Testis (tissue), 2 donors: ENCODE data around the gene PRSS38.

ENCODE experiments used
- POLR2A ChIP-seq: fragments of 450-650 bp; IDR thresholded peaks from one replicate; pipeline ENCODE4 v1.6.1; 2017; ENCODE audit warnings: antibody characterized with exemption, mild to moderate bottlenecking, moderate library complexity
- TF ChIP-seq, protein P1 (sequence below), 3 experiments: fragments of 450-650 bp in 2 of 3; fragments of 200-600 bp in 1 of 3; sonication (generic) in 1 of 3; IDR thresholded peaks; one replicate each; pipeline ENCODE4 v1.5.1; 2016 to 2019; ENCODE audit warnings: antibody characterized with exemption in 3 of 3, mild to moderate bottlenecking in 2 of 3, moderate library complexity in 1 of 3

DNA sequence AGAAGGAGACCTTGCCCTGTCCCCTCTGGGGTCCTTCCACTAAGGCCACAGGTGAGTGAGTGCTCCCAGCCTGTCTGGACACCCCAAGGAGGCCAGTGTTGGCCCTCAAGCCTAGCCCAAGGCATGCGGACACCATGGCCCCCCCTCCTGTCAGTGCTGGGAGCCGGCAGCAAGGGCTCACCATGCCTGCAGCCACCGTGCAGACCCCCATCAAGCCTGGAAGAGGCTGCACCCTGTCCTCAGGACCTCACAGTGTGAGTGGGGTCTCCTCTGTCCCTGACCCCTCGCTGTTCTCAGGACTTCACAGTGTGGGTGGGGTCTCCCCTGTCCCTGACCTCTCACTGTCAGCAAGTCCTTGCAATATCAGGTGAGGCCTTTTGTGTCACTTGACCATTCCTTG lies 33.2 kb upstream of the PRSS38 start:
- TF ChIP-seq, protein P1, sequence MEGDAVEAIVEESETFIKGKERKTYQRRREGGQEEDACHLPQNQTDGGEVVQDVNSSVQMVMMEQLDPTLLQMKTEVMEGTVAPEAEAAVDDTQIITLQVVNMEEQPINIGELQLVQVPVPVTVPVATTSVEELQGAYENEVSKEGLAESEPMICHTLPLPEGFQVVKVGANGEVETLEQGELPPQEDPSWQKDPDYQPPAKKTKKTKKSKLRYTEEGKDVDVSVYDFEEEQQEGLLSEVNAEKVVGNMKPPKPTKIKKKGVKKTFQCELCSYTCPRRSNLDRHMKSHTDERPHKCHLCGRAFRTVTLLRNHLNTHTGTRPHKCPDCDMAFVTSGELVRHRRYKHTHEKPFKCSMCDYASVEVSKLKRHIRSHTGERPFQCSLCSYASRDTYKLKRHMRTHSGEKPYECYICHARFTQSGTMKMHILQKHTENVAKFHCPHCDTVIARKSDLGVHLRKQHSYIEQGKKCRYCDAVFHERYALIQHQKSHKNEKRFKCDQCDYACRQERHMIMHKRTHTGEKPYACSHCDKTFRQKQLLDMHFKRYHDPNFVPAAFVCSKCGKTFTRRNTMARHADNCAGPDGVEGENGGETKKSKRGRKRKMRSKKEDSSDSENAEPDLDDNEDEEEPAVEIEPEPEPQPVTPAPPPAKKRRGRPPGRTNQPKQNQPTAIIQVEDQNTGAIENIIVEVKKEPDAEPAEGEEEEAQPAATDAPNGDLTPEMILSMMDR (IDR thresholded peaks at IDR 0.05): no peak
- no peak for TF ChIP-seq POLR2A
